ENCODE data around the gene PIK3C3.

The PIK3C3 gene

DNA sequence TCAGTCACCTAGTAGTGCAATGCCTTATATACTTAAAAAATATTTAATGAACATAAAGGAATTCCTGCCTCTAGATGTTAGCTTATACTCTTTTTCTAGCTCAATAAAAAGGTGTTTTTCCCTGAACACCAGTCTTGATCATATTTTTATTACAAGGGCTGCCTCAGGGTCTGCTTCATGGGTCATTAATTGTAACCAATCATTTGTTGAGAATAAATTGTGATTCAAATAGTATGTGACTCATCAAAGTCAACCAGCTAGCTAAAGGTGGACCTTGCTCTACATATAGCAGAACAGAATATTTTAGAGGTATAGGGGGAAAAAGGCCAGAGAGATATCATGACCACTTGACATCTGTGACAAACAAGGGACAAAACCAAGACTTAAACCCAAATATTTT, 114.0 kb downstream of the PIK3C3 start:
- Histone ChIP-seq H3K4me1 (ENCODE audit: control insufficient read depth in 1 of 2, insufficient read depth in 1 of 2, low read depth in 1 of 2, low read length in 1 of 2) (no peaks in the 10 kb centered on the region), H3K4me3 (ENCODE audit: low read depth in 1 of 2, low read length in 1 of 2) (no peak overlapping the region), H3K36me3 (peaks cover 79% of the 10 kb centered on the region), H3K9me3 (no peaks in the 10 kb centered on the region), H3K27ac (no peak overlapping the region), H3K27me3 (no peaks in the 10 kb centered on the region)
- TF ChIP-seq CTCF (IDR thresholded peaks at IDR 0.05), result no peak

DNA sequence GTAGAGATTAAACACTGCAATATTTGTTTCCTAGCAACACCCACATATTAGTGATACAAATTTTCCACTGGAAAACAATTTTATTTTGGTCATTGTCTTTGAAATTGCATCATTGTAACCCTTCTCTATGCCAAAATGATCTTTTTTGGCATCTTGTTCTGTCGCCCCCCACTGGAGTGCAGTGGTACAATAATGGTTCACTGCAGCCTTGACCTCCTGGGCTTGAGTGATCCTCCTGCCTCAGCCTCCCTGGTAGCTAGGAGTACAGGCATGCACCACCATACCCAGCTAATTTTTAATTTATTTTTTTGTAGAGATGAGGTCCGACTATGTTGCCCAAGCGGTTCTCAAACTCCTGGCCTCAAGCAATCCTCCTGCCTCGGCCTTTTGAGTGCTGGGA, 117.4 kb downstream of the PIK3C3 start:
- H3K4me3 ChIP-seq (ENCODE audit: low read depth in 1 of 2, low read length in 1 of 2), result no peak overlapping the region
- H3K9me3 ChIP-seq, result no peaks in the 10 kb centered on the region
- no peaks in the 10 kb centered on the region for H3K27me3 ChIP-seq
- H3K4me1 ChIP-seq (ENCODE audit: control insufficient read depth in 1 of 2, insufficient read depth in 1 of 2, low read depth in 1 of 2, low read length in 1 of 2), result no peaks in the 10 kb centered on the region
- TF ChIP-seq CTCF (IDR thresholded peaks at IDR 0.05), result no peak
- no peak overlapping the region for H3K27ac ChIP-seq
- H3K36me3 ChIP-seq, result peaks cover 73% of the 10 kb centered on the region

DNA sequence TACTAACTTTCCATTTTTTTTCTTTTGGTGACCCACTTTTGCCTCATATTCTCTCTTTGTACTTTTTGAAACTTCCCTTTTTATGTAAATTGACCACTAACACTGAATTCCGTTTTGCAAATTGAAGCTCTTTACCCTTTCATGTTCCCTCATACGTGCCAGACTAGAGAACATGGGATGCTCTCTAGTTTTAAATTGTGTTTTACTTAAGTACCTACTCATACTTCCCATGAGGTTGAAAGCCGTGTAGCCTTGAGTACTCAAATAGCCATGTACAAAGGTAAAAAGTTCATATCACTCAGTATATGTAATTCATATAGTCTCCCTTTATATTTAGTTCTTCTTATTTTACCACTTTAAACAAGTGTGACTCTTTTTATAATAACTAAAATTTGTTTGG, 119.7 kb downstream of the PIK3C3 start:
- no peak for TF ChIP-seq CTCF (IDR thresholded peaks at IDR 0.05)
- peaks cover 67% of the 10 kb centered on the region for H3K36me3 ChIP-seq
- no peak overlapping the region for H3K27ac ChIP-seq
- H3K4me1 ChIP-seq (ENCODE audit: control insufficient read depth in 1 of 2, insufficient read depth in 1 of 2, low read depth in 1 of 2, low read length in 1 of 2), result no peaks in the 10 kb centered on the region
- H3K9me3 ChIP-seq, result no peaks in the 10 kb centered on the region
- H3K27me3 ChIP-seq, result no peaks in the 10 kb centered on the region
- H3K4me3 ChIP-seq (ENCODE audit: low read depth in 1 of 2, low read length in 1 of 2), result no peak overlapping the region

DNA sequence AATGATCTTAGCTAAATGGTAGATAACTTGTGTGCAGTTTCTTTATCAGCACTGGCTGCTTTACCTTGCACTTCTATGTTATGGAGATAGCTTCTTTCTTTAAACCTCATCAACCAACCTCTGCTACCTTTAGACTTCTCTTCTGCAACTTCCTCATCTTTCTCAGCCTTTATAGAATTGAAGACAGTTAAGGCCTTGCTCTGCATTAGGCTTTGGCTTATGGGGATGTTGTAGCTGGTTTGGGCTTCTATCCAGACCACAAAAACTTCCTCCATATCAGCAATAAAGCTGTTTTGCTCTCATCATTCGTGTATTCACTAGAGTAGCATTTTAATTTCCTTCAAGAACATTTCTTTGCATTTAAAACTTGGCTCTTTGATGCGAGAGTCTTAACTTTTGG, 123.7 kb downstream of the PIK3C3 start:
- no peak for TF ChIP-seq CTCF (IDR thresholded peaks at IDR 0.05)
- Histone ChIP-seq H3K27me3 (no peaks in the 10 kb centered on the region), H3K36me3 (peaks cover 67% of the 10 kb centered on the region)

DNA sequence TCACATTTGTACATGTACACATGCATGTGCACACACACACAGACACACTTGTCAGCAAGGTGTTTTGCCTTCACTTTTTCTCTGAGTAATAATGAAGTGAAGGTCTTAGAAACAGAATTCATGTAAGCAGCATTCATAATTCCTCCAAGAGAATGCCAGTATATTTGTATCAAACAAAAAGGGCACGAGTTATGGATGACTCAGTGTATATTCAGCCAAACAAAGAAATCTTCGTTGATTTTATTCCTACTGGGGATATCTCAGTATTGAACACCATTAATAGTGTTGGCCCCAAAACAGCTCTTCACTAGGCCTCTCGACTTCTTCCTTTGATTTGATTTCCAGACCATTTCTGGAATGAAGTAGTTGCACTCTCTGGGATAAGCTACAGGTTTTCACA, 125.3 kb downstream of the PIK3C3 start:
- H3K36me3 ChIP-seq, result peaks cover 66% of the 10 kb centered on the region
- no peaks in the 10 kb centered on the region for H3K27me3 ChIP-seq
- no peak overlapping the region for H3K27ac ChIP-seq
- H3K4me1 ChIP-seq (ENCODE audit: control insufficient read depth in 1 of 2, insufficient read depth in 1 of 2, low read depth in 1 of 2, low read length in 1 of 2), result no peaks in the 10 kb centered on the region
- no peaks in the 10 kb centered on the region for H3K9me3 ChIP-seq
- no peak overlapping the region for H3K4me3 ChIP-seq (ENCODE audit: low read depth in 1 of 2, low read length in 1 of 2)
- TF ChIP-seq CTCF (IDR thresholded peaks at IDR 0.05), result no peak

More for the DNA sequence above, 123.7 kb downstream of the PIK3C3 start:
- no peaks in the 10 kb centered on the region for H3K4me1 ChIP-seq (ENCODE audit: control insufficient read depth in 1 of 2, insufficient read depth in 1 of 2, low read depth in 1 of 2, low read length in 1 of 2)
- no peak overlapping the region for H3K27ac ChIP-seq
- no peak overlapping the region for H3K4me3 ChIP-seq (ENCODE audit: low read depth in 1 of 2, low read length in 1 of 2)
- no peaks in the 10 kb centered on the region for H3K9me3 ChIP-seq
